ENCODE measurements around the gene ARPIN. TPM values are rescaled to one million over a fixed set of nuclear protein-coding genes. Genes with fewer than 3 reads are reported as not detected.
A peak's percentile ranks its signal among the peaks of the same experiment; 100 is the strongest.
"Not testable (repeated sequence)": the region's sequence is repeated elsewhere in the genome, so short reads cannot be mapped to it uniquely, and the experiment has no call there.

Gene ARPIN
- total RNA-seq (2014; rRNA removed; shearing (Covaris generic)), result 2.4 and 2.8 TPM in 2 replicates

GRCh38 chr15:89912674-89913396 lies at the start of gene ARPIN:
TSS of gene ARPIN (minus strand) at chr15:89912952. CDS start at chr15:89912835, 117 bp downstream.
- H3K9me3 ChIP-seq (replicated peaks), result no peaks in the 10 kb centered on the region
- no peaks in the 10 kb centered on the region for H3K36me3 ChIP-seq
- peak within 1 kb of the TSS; percentile 66 for H3K4me3 ChIP-seq
- no peaks in the 10 kb centered on the region for H3K4me1 ChIP-seq
- H3K27ac ChIP-seq, result no peak within 1 kb of the TSS
- H3K27me3 ChIP-seq, result peaks cover 2% of the 10 kb centered on the region; the same call in 1 of the 2 replicates
- DNase-seq, result peak; percentile 60 to 66

DNA sequence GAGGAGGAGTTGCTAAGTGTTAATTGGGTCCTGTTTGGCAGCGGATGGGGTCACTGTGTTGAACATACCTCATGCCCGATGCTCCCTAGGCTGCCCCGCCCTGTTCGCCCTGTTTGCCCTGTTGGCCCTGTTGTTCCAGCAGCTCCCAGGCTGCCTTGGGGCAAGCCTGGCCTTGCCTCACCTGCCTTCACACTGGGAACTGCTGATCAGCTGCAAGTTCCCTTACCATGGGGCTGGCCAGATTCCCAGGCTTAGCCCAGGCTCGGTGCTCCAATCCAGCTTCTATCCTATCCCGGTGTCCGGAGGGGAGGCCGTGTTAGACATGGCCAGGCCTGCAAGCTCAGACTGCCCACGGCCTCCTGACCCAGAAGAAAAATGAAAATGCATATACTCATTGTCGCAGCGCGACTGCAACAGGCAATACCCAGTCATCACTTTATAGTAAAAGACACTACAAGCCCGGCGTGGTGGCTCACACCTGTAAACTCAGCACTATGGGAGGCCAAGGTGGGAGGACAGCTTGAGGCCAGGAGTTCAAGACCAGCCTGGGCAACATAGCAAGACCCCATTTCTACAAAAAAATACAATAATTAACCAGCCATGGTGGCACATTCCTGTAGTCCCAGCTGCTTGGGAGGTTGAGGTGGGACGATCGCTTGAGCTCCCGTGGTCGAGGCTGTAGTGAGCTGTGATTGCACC lies 45.5 kb upstream of the ARPIN start:
- Histone ChIP-seq H3K27ac (no peak overlapping the region), H3K4me1 (no peaks in the 10 kb centered on the region), H3K36me3 (no peaks in the 10 kb centered on the region), H3K4me3 (no peak overlapping the region), H3K27me3 (no peaks in the 10 kb centered on the region; the same call in 1 of the 2 replicates), H3K9me3 (replicated peaks) (no peaks in the 10 kb centered on the region)
- DNase-seq, result no peak

DNA sequence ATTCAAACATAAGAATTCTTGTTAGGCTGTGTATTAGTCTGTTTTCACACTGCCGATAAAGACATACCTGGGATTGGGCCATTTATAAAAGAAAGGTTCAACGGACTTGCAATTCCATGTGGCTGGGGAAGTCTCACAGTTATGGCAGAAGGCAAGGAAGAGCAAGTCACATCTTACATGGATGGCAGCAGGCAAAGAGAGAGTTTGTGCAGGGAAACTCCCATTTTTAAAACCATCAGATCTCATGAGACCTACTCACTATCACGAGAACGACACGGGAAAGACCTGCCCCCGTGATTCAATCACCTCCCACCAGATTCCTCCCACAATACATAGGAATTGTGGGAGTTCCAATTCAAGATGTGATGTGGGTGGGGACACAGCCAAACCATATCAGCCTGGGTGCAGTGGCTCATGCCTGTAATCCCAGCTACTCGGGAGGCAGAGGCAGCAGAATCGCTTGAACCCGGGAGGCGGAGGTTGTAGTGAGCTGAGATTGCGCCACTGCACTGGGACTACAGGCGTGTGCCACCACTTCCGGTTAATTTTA lies 42.8 kb upstream of the ARPIN start:
- not testable (repeated sequence) for H3K36me3 ChIP-seq; H3K9me3 ChIP-seq (replicated peaks); H3K27ac ChIP-seq; H3K4me1 ChIP-seq; DNase-seq; H3K27me3 ChIP-seq; H3K4me3 ChIP-seq

GRCh38 chr15:89954541-89954940 lies 41.8 kb upstream of the ARPIN start:
- no peak overlapping the region for H3K4me3 ChIP-seq
- H3K27me3 ChIP-seq, result no peaks in the 10 kb centered on the region; the same call in 1 of the 2 replicates
- no peak overlapping the region for H3K27ac ChIP-seq
- DNase-seq, result no peak
- no peaks in the 10 kb centered on the region for H3K4me1 ChIP-seq
- H3K36me3 ChIP-seq, result no peaks in the 10 kb centered on the region
- H3K9me3 ChIP-seq (replicated peaks), result no peaks in the 10 kb centered on the region

DNA sequence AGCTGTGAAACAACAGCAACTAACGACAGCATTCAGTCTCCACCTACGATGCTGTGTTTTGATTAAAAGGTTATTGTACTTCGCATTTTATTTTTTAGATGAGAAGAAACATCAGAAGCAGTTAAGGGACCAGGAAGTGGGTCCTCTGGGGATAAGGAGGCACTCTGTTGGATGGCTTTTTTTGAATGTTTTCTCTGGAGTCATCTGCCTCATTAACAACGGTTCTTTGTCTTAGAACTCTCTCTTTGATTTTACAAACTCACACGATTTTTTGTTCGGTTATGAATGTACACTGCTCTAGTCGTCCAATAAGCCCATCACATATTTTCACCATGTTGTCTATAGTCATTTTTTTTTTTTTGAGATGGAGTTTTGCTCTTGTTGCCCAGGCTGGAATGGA lies 36.0 kb upstream of the ARPIN start:
- Histone ChIP-seq H3K36me3 (no peaks in the 10 kb centered on the region), H3K27ac (no peak overlapping the region), H3K4me1 (no peaks in the 10 kb centered on the region), H3K4me3 (no peak overlapping the region), H3K9me3 (replicated peaks) (no peaks in the 10 kb centered on the region), H3K27me3 (no peaks in the 10 kb centered on the region)
- DNase-seq, result no peak

GRCh38 chr15:89947385-89947784 lies 34.6 kb upstream of the ARPIN start:
- Histone ChIP-seq H3K27ac (no peak overlapping the region), H3K4me3 (no peak overlapping the region)

GRCh38 chr15:89946681-89947299 lies 34.0 kb upstream of the ARPIN start:
- H3K4me3 ChIP-seq, result no peak overlapping the region
- DNase-seq, result no peak
- no peak overlapping the region for H3K27ac ChIP-seq
- H3K27me3 ChIP-seq, result no peaks in the 10 kb centered on the region
- H3K4me1 ChIP-seq, result no peaks in the 10 kb centered on the region
- no peaks in the 10 kb centered on the region for H3K36me3 ChIP-seq
- no peaks in the 10 kb centered on the region for H3K9me3 ChIP-seq (replicated peaks)

More at GRCh38 chr15:89947385-89947784, 34.6 kb upstream of the ARPIN start:
- Histone ChIP-seq H3K9me3 (replicated peaks) (no peaks in the 10 kb centered on the region), H3K4me1 (no peaks in the 10 kb centered on the region), H3K27me3 (no peaks in the 10 kb centered on the region), H3K36me3 (no peaks in the 10 kb centered on the region)
- no peak for DNase-seq

DNA sequence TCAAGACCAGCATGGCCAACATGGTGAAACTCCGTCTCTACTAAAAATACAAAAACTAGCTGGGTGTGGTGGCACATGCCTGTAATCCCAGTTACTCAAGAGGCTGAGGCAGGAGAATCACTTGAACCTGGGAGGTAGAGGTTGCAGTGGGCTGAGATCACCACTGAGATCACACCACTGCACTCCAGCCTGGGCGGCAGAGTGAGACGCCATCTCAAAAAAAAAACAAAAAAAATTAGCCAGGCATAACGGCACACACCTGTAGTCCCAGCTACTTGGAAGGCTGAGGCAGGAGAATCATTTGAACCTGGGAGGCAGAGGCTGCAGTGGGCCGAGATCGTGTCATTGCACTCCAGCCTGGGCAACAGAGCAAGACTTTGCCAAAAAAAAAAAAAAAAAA lies 31.0 kb upstream of the ARPIN start:
- not testable (repeated sequence) for H3K4me3 ChIP-seq

DNA sequence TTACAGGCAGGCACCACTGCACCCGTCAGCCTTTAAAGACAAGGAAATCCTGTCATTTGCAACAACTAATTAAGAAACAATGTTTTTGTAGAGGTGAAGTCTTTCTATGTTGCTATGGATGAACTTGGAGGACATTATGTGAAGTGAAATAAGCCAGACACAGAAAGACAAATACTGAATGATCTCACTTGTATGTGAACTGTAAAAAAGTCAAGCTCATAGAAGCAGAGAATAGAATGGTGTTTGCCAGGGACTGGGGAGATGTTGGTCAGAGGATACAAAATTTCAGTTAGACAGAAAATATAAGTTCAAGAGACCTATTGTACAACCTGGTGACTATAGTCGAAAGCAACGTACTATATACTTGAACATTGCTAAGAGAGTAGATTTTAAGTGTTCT lies 27.2 kb upstream of the ARPIN start:
- no peak for DNase-seq
- H3K27ac ChIP-seq, result no peak overlapping the region
- H3K4me3 ChIP-seq, result no peak overlapping the region
- H3K9me3 ChIP-seq (replicated peaks), result no peaks in the 10 kb centered on the region
- no peaks in the 10 kb centered on the region for H3K36me3 ChIP-seq
- no peaks in the 10 kb centered on the region for H3K4me1 ChIP-seq
- peaks cover 3% of the 10 kb centered on the region; the same call in 1 of the 2 replicates for H3K27me3 ChIP-seq

More for the DNA sequence above, 31.0 kb upstream of the ARPIN start:
- not testable (repeated sequence) for DNase-seq; H3K27me3 ChIP-seq; H3K36me3 ChIP-seq; H3K27ac ChIP-seq; H3K4me1 ChIP-seq; H3K9me3 ChIP-seq (replicated peaks)

GRCh38 chr15:89939377-89939776 lies 26.6 kb upstream of the ARPIN start:
- not testable (repeated sequence) for H3K9me3 ChIP-seq (replicated peaks); H3K4me3 ChIP-seq; H3K27me3 ChIP-seq; DNase-seq; H3K36me3 ChIP-seq; H3K27ac ChIP-seq; H3K4me1 ChIP-seq

- Histone ChIP-seq H3K27me3 (peaks cover 3% of the 10 kb centered on the region; the same call in 1 of the 2 replicates), H3K9me3 (replicated peaks) (no peaks in the 10 kb centered on the region), H3K4me1 (no peaks in the 10 kb centered on the region), H3K36me3 (no peaks in the 10 kb centered on the region), H3K27ac (no peak overlapping the region), H3K4me3 (no peak overlapping the region)
- DNase-seq, result no peak
Observed at GRCh38 chr15:89937365-89938350, 24.9 kb upstream of the ARPIN start.

DNA sequence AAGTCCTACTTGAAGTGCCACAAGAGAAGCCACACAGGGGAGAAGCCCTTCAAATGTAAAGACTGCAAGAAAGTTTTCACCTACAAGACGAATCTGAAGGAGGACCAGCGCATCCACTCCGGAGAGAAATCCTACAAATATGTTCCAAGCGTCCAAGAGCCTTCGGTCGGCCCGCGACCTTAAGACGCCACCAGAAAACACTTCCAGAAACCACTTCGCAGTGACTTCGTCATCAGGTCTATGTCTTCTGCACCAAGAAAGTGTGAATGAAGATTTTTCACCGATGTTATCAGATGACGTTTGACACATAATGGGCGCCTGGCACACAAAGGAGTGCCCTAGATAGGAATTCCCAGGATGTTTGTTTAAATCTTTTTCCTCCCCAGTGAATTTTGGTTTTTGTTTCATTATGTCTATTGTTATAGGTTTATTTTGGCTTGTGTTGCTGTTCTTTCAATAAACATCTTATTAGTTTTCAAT lies 24.1 kb upstream of the ARPIN start:
- no peak overlapping the region for H3K4me3 ChIP-seq
- no peaks in the 10 kb centered on the region for H3K4me1 ChIP-seq
- H3K36me3 ChIP-seq, result no peaks in the 10 kb centered on the region
- no peak overlapping the region for H3K27ac ChIP-seq
- H3K9me3 ChIP-seq (replicated peaks), result no peaks in the 10 kb centered on the region
- DNase-seq, result no peak
- H3K27me3 ChIP-seq, result peaks cover 7% of the 10 kb centered on the region

GRCh38 chr15:89936051-89936785 lies 23.5 kb upstream of the ARPIN start:
- Histone ChIP-seq H3K36me3 (no peaks in the 10 kb centered on the region), H3K27ac (no peak overlapping the region)
- DNase-seq, result no peak

More at GRCh38 chr15:89936051-89936785, 23.5 kb upstream of the ARPIN start:
- Histone ChIP-seq H3K27me3 (peaks cover 7% of the 10 kb centered on the region), H3K4me3 (no peak overlapping the region), H3K4me1 (no peaks in the 10 kb centered on the region), H3K9me3 (replicated peaks) (no peaks in the 10 kb centered on the region)

All from SJCRH30 (cell line).